Tibial nerve (tissue), 4 donors: ENCODE measurements around the gene MAN1A1. TPM values are rescaled to one million over a fixed set of nuclear protein-coding genes. Genes with fewer than 3 reads are reported as not detected.

Source experiments
- DNase-seq, 2 donors: peaks; one replicate each; pipeline ENCODE4 v3.0.0-alpha.2; 2019; ENCODE audit warnings: low spot score in 2 of 2
- H3K27ac ChIP-seq, 4 donors: fragments of 200-600 bp; sonication (generic) in 3 of 4; one replicate each; pipeline ENCODE4 v1.5.1; 2017 to 2019; ENCODE audit warnings: mild to moderate bottlenecking in 1 of 4
- H3K27me3 ChIP-seq, 2 donors: fragments of 200-600 bp; sonication (generic) in 1 of 2; one replicate each; pipeline versions ENCODE4 v1.5.1 to v1.6.0; 2017 to 2019
- H3K36me3 ChIP-seq, 3 donors: fragments of 200-600 bp; sonication (generic); one replicate each; pipeline ENCODE4 v1.5.1; 2018 to 2019
- H3K4me1 ChIP-seq, 4 donors: fragments of 200-600 bp; sonication (generic) in 3 of 4; one replicate each; pipeline ENCODE4 v1.5.1; 2017 to 2019
- H3K4me3 ChIP-seq, 4 donors: fragments of 200-600 bp; sonication (generic) in 3 of 4; one replicate each; pipeline ENCODE4 v1.5.1; 2017 to 2019; ENCODE audit warnings: mild to moderate bottlenecking in 1 of 4, moderate library complexity in 1 of 4
- H3K9me3 ChIP-seq, 4 donors: fragments of 200-600 bp; sonication (generic) in 3 of 4; one replicate each; pipeline ENCODE4 v1.5.1; 2017 to 2019
- EP300 ChIP-seq, 2 donors: sonication (generic); formaldehyde crosslinking; IDR thresholded peaks; one replicate each; pipeline ENCODE4 v1.6.1; 2017; ENCODE audit warnings: antibody characterized with exemption in 2 of 2, mild to moderate bottlenecking in 1 of 2
- POLR2A ChIP-seq, 2 donors: fragments of 450-650 bp; IDR thresholded peaks; one replicate each; pipeline ENCODE4 v1.6.1; 2017; ENCODE audit warnings: antibody characterized with exemption in 2 of 2, mild to moderate bottlenecking in 2 of 2, moderate library complexity in 2 of 2
- WGBS, 2 donors: methylation state at CpG; one replicate each; pipeline ENCODE4 v1.1.5; 2018; 5-methylcytosine and 5-hydroxymethylcytosine counted together
- total RNA-seq, 4 donors: library from RNA; depleted of rRNA; stranded (reverse); fragments of >200 nt; gene quantifications; one replicate each; pipeline ENCODE4 v1.1.0, GENCODE V29; 2016
- TF ChIP-seq, protein P1 (sequence below), 5 experiments: fragments of 200-600 bp in 3 of 5; fragments of 450-650 bp in 2 of 5; sonication (generic) in 3 of 5; IDR thresholded peaks; one replicate each; pipeline ENCODE4 v1.5.1; 2016 to 2019; ENCODE audit warnings: antibody characterized with exemption in 5 of 5, mild to moderate bottlenecking in 3 of 5, moderate library complexity in 2 of 5

The MAN1A1 gene
- total RNA-seq, 4 donors from 2014 or later, result 118 to 287 (median 154) TPM

DNA sequence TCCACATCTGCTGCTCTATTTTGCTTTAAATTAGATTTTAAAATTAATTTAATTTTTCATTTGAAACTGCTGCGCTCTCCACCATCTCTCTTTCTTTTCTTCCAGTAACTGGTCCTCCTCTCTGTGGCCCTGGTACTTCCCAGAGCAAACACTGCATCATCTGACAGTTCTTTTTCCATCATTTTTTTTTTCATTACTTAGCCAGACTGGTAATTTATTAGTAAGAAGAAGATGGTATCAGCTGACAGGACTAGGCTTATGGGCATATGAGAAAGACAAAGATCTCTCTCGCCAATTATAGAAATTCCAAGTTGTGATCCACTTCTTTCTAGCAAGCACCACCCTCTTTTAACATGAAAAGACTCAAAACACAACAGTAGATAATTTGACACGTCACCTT lies 197.4 kb downstream of the MAN1A1 start:
- no peak for TF ChIP-seq POLR2A (IDR thresholded peaks at IDR 0.05)
- TF ChIP-seq EP300 (IDR thresholded peaks at IDR 0.05), result no peak
- TF ChIP-seq, protein P1, sequence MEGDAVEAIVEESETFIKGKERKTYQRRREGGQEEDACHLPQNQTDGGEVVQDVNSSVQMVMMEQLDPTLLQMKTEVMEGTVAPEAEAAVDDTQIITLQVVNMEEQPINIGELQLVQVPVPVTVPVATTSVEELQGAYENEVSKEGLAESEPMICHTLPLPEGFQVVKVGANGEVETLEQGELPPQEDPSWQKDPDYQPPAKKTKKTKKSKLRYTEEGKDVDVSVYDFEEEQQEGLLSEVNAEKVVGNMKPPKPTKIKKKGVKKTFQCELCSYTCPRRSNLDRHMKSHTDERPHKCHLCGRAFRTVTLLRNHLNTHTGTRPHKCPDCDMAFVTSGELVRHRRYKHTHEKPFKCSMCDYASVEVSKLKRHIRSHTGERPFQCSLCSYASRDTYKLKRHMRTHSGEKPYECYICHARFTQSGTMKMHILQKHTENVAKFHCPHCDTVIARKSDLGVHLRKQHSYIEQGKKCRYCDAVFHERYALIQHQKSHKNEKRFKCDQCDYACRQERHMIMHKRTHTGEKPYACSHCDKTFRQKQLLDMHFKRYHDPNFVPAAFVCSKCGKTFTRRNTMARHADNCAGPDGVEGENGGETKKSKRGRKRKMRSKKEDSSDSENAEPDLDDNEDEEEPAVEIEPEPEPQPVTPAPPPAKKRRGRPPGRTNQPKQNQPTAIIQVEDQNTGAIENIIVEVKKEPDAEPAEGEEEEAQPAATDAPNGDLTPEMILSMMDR (IDR thresholded peaks at IDR 0.05), result no peak
- Histone ChIP-seq H3K4me3 (no peak overlapping the region), H3K27me3 (no peaks in the 10 kb centered on the region), H3K9me3 (no peaks in the 10 kb centered on the region), H3K27ac (no peak overlapping the region), H3K36me3 (no peaks in the 10 kb centered on the region), H3K4me1 (peaks cover 0 to 17% (median 3%) of the 10 kb centered on the region in 4 donors)
- WGBS, 2 donors, result 81 to 96% methylated on average over 3 of the region's 3 CpGs
- DNase-seq, result no peak

DNA sequence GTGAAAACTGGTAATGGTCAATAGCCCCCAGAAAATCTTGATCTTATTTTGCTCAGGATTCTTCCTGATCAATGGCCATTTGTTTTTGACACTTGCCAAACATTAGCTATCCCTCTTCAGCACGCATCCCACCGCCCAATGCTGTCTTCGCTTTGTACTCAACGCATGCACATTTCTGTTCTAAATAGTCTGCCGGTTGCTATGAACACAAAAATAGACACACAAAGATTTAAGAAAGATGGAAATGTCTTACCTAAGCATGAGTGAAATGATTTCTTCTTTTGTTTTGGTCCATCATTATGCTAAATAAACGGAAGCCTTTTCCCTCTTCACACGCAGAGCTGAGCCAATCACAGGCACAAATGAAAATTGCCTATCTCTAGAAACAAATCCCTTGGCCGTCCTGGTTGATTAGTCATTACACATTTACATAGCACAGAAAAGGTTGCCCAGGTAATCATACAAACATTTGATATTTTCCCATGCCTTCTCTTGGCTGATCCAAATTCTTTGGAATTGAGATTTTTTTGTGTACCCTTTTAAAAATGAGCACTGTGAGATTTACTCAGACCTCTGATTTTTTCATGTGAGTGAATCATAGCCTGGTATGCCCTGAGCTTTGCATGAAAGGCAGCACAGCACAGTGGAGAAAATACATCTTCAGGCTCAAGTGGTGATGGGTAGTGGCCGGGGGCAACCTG lies 200.6 kb downstream of the MAN1A1 start:
- TF ChIP-seq POLR2A (IDR thresholded peaks at IDR 0.05), result no peak
- TF ChIP-seq EP300 (IDR thresholded peaks at IDR 0.05), result no peak
- TF ChIP-seq, protein P1 (IDR thresholded peaks at IDR 0.05), result no peak
- WGBS, 2 donors, result 75 to 79% methylated on average over 9 of the region's 9 CpGs
- H3K27me3 ChIP-seq, result no peaks in the 10 kb centered on the region
- H3K36me3 ChIP-seq, result no peaks in the 10 kb centered on the region
- H3K4me1 ChIP-seq, result peaks cover 0 to 25% (median 3%) of the 10 kb centered on the region in 4 donors
- DNase-seq, result no peak
- no peaks in the 10 kb centered on the region for H3K9me3 ChIP-seq
- H3K4me3 ChIP-seq, result no peak overlapping the region
- H3K27ac ChIP-seq, result no peak overlapping the region

DNA sequence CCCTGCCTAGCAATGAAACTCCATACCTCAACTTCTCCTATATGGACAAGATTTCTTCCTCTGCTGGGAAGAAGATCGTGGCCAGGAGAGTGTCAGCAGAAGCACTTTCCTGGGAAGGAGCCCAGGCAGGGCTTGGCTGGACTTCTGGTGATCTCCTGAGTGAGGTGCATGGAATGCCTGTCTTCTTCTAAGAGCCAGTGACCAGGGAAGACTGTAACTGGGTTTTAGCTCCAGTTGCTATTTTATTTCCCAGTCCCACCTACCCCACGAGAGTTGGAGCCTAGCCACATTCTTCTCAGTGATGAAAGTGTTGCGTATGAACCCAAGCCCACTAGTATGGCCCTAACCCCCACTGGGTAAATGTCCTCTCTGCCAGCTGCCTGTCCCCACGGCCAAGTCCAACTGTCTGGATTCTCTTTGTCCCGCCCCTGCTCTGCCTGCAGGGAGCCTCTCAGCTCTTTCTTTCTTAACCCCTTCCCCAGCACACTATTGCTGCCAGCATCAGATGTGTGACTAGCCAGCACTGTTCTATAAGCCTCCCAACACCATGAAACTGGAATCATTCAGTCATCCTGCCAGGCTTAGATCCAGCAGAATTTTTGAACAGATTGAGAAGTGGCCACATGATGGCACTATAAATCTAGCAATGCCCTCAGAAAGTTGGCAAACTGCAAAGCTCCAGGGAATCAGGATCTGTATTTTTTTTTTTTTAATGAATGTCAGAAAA lies 201.3 kb downstream of the MAN1A1 start:
- H3K27me3 ChIP-seq, result no peaks in the 10 kb centered on the region
- peak in 1 of 2 donors; percentile 63 for DNase-seq
- 31 to 37% methylated on average over 4 to 5 of the region's 5 CpGs for WGBS, 2 donors

DNA sequence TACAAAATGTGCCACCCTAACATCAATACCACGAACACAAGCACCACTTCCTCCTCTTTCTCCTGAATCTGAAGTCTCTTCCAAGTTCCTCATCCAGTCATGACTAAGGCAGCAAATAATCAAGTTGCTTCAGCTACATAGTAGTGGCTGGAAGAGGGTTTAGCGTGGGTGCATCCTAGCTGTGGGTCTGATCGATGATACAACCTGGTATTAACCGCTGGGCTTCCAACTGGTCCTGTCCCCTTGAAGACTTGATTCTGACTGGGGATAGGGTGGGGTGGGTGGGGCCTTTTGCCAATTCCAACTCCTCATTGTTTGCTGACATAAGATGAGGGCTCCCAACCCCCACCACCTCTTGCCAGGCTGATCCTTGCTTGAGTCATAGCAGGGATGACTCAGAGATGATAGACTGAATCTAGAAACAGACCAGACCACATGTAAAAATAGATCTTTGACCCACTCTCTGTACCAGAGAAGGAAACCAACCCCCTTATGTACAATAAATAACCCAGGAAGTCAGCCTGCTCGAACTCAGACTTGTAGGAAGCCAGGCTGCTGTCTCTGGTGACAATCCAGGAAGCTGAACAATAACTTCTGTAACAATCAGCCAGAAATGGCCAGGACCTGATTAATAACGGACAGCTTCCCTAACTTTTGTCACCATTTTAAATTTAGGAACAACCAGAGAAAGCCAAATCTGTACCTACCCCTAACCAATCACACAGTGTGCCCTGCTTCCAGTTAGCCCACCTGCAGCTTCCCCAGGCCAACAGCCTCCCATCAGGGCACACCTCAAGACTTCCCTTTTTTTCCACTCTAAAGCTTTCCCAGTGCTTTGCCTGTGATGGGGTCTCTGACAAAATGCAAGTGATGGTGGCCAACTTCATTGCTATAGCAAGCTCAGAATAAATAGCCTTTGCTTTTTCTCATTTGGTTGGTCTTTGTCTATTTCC lies 202.2 kb downstream of the MAN1A1 start:
- peak in 1 of 2 donors; percentile 57 for DNase-seq
- TF ChIP-seq, protein P1 (IDR thresholded peaks at IDR 0.05), result no peak
- TF ChIP-seq POLR2A (IDR thresholded peaks at IDR 0.05), result no peak
- peak in 1 of 2 donors; percentile 28 for TF ChIP-seq EP300 (IDR thresholded peaks at IDR 0.05)
- Histone ChIP-seq H3K4me3 (no peak overlapping the region), H3K27me3 (no peaks in the 10 kb centered on the region), H3K9me3 (no peaks in the 10 kb centered on the region), H3K4me1 (peaks cover 0 to 25% (median 3%) of the 10 kb centered on the region in 4 donors), H3K27ac (peak overlapping the region in 2 of 4 donors; percentile 32 to 51), H3K36me3 (no peaks in the 10 kb centered on the region)
- 45 to 53% methylated on average over 6 of the region's 6 CpGs for WGBS, 2 donors

More for the DNA sequence above, 201.3 kb downstream of the MAN1A1 start:
- TF ChIP-seq POLR2A (IDR thresholded peaks at IDR 0.05) (no peak), EP300 (IDR thresholded peaks at IDR 0.05) (peak in 1 of 2 donors; percentile 21)
- TF ChIP-seq, protein P1 (IDR thresholded peaks at IDR 0.05), result peak; percentile 32 to 60 (median 52)
- Histone ChIP-seq H3K4me1 (peaks cover 0 to 25% (median 3%) of the 10 kb centered on the region in 4 donors), H3K9me3 (no peaks in the 10 kb centered on the region), H3K36me3 (no peaks in the 10 kb centered on the region), H3K4me3 (no peak overlapping the region), H3K27ac (peak overlapping the region in 2 of 4 donors; percentile 32 to 51)
